H1 (cell line): ENCODE results near the gene MCUR1. TPM values are rescaled to one million over a fixed set of nuclear protein-coding genes. Genes with fewer than 3 reads are reported as not detected.

ENCODE experiments used
- BRCA1 ChIP-seq: IDR thresholded peaks from 2 replicates; pipeline ENCODE4 v1.6.1; 2012; ENCODE audit warnings: low read depth, low read length, improper control_type of control experiment
- CBX8 ChIP-seq: fragments of 300-800, 300-1000 bp; sonication (generic); IDR thresholded peaks from 2 replicates; pipeline ENCODE4 v1.7.1; 2016; ENCODE audit warnings: low read depth, low read length, borderline replicate concordance
- CHD1 ChIP-seq: IDR thresholded peaks from 2 replicates; pipeline ENCODE4 v1.6.1; 2012; ENCODE audit warnings: low read depth, low read length, improper control_type of control experiment
- EP300 ChIP-seq, 2 experiments: IDR thresholded peaks; 1 replicate in 1 of 2; 2 replicates in 1 of 2; pipeline ENCODE4 v1.6.1; 2011 to 2012; ENCODE audit warnings: low read depth in 2 of 2, low read length in 2 of 2, mild to moderate bottlenecking in 2 of 2, borderline replicate concordance in 1 of 2, inconsistent platforms in 1 of 2, moderate library complexity in 1 of 2
- JUN ChIP-seq: IDR thresholded peaks from 2 replicates; pipeline ENCODE4 v1.6.1; 2011; ENCODE audit warnings: low read depth, mild to moderate bottlenecking, improper control_type of control experiment, low read length
- KDM4A ChIP-seq: IDR thresholded peaks from one replicate; pipeline ENCODE4 v1.7.1; 2012; ENCODE audit warnings: low read depth, mild to moderate bottlenecking, moderate library complexity, low read length, inconsistent platforms; ENCODE audit not compliant: severe bottlenecking
- MAFK ChIP-seq: IDR thresholded peaks from 2 replicates; pipeline ENCODE4 v1.6.1; 2012; ENCODE audit warnings: low read depth, mild to moderate bottlenecking, improper control_type of control experiment, low read length
- POLR2AphosphoS5 ChIP-seq: IDR thresholded peaks from 2 replicates; pipeline ENCODE4 v1.6.1; 2011; ENCODE audit warnings: low read depth, low read length
- RAD21 ChIP-seq, 2 experiments: IDR thresholded peaks in 1 of 2; conservative IDR thresholded peaks in 1 of 2; 2 replicates each; pipeline ENCODE4 v1.6.1; 2011; ENCODE audit warnings: low read depth in 2 of 2, low read length in 2 of 2, improper control_type of control experiment in 1 of 2, inconsistent platforms in 1 of 2, mild to moderate bottlenecking in 1 of 2, moderate library complexity in 1 of 2
- RXRA ChIP-seq: IDR thresholded peaks from 2 replicates; pipeline ENCODE4 v1.6.1; 2011; ENCODE audit warnings: low read depth, mild to moderate bottlenecking, low read length, moderate library complexity; ENCODE audit not compliant: insufficient read depth
- SAP30 ChIP-seq: fragments of 300-600 bp; sonication (generic); IDR thresholded peaks from 2 replicates; pipeline ENCODE4 v1.7.1; 2012; ENCODE audit warnings: low read length, moderate library complexity, mild to moderate bottlenecking, inconsistent platforms; ENCODE audit not compliant: insufficient read depth, insufficient replicate concordance
- SIRT6 ChIP-seq: IDR thresholded peaks from one replicate; pipeline ENCODE4 v1.7.1; 2012; ENCODE audit warnings: low read length, inconsistent platforms
- SP2 ChIP-seq: IDR thresholded peaks from 2 replicates; pipeline ENCODE4 v1.6.1; 2012; ENCODE audit warnings: mild to moderate bottlenecking, low read length, inconsistent platforms
- TAF7 ChIP-seq: optimal IDR thresholded peaks from 2 replicates; pipeline ENCODE3; 2011; ENCODE audit warnings: low read depth, mild to moderate bottlenecking, inconsistent platforms, low read length, moderate library complexity, borderline replicate concordance
- TCF12 ChIP-seq: IDR thresholded peaks from 2 replicates; pipeline ENCODE4 v1.6.1; 2011; ENCODE audit warnings: low read depth, mild to moderate bottlenecking, low read length
- YY1 ChIP-seq: IDR thresholded peaks from 2 replicates; pipeline ENCODE4 v1.6.1; 2011; ENCODE audit warnings: low read depth, mild to moderate bottlenecking, low read length
- polyA plus RNA-seq, 7 experiments: library from polyadenylated mRNA; depleted of rRNA in 3 of 7; stranded (reverse) in 5 of 7; unstranded in 2 of 7; fragments of >200 nt in 5 of 7; fragments of 200-250 nt in 2 of 7; gene quantifications; 1 replicate in 5 of 7; 2 replicates in 1 of 7; 4 replicates in 1 of 7; pipeline versions ENCODE4 v1.2.1 to v1.2.3, GENCODE V29; 2011 to 2013; ENCODE audit warnings: missing spikeins in 2 of 7, mixed read lengths in 2 of 7
- total RNA-seq: library from RNA; stranded (reverse); fragmentation: NEBNext Ultra II Directional; extraction: Animal tissue kit (Norgen Biotek cat#: 25700); gene quantifications from 2 replicates; pipeline ENCODE4 v1.2.1, GENCODE V29; 2021
- TF ChIP-seq, protein P1 (sequence below): IDR thresholded peaks from 2 replicates; pipeline ENCODE4 v1.6.1; 2011; ENCODE audit warnings: low read length, improper control_type of control experiment
- TF ChIP-seq, protein P2 (sequence below), 3 experiments: IDR thresholded peaks; 1 replicate in 2 of 3; 2 replicates in 1 of 3; pipeline versions ENCODE4 v1.5.1 to v1.6.1; 2011; ENCODE audit warnings: low read length in 3 of 3, mild to moderate bottlenecking in 3 of 3, inconsistent platforms in 2 of 3, low read depth in 1 of 3, moderate library complexity in 1 of 3; ENCODE audit not compliant: insufficient read depth in 1 of 3; ENCODE audit errors: control extremely low read depth in 1 of 3
- TF ChIP-seq, protein P3 (sequence below): IDR thresholded peaks from 2 replicates; pipeline ENCODE4 v1.6.1; 2012; ENCODE audit warnings: inconsistent platforms

MCUR1 gene
- total and polyA plus RNA-seq, 2 of the 8 experiments (the other 6 are each of a cell fraction or from before 2014, with no cell fraction given), result 9.6 to 37.3 TPM

DNA sequence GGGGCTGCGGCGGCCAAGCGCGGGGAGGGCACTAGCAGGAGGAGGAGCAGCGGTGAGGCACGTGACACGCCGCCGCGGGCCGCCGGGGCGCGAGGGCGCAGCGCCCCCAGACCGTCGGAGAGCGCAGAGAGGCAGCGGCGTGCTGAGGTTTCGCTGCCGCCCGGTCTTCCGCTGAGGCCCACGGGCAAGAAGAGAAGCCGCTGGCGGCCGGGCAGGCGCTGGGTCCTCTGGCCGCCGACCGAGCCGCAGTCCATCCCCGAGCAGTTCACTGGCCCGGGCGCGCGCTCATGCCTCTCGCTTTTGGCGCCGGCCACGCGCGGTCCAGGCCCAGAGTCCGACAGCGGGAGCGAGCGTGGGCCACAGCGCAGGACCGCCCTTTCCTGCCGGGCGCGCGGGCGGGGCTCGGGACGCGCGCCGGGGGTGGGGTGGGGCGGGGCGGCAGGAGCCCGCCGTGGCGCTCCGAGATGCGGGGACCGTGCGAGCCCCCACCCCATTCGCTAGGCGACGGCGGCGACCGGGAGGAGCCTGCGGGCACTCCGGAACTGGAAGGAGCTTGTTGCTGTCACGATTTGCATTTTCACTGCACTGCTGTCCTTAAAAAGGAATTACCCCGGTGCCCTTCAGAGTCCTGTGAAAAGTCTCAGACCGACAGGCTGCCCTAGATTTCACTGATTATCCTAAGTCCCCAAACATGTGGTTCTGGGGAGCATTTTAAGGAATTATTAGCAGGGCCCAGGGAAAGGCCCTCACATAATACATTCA lies at the start of gene MCUR1 (continued):
- TF ChIP-seq RAD21 (IDR thresholded peaks at IDR 0.05 in 1 of 2, conservative IDR thresholded peaks at IDR 0.05 in 1 of 2; ENCODE audit: low read depth in 2 of 2, low read length in 2 of 2), result 0 out of 4 replicates have a peak, but pooled peaks of 1 of the 2 experiments have one; percentile 6
- peak; percentile 91 for TF ChIP-seq POLR2AphosphoS5
- TF ChIP-seq SAP30, result no peak
- no peak for TF ChIP-seq MAFK
- TF ChIP-seq CBX8, result no peak
- no peak for TF ChIP-seq BRCA1
- TF ChIP-seq KDM4A, result peak; percentile 69
- TF ChIP-seq, protein P1, sequence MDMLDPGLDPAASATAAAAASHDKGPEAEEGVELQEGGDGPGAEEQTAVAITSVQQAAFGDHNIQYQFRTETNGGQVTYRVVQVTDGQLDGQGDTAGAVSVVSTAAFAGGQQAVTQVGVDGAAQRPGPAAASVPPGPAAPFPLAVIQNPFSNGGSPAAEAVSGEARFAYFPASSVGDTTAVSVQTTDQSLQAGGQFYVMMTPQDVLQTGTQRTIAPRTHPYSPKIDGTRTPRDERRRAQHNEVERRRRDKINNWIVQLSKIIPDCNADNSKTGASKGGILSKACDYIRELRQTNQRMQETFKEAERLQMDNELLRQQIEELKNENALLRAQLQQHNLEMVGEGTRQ, result peak; percentile 88
- TF ChIP-seq TAF7, result no peak
- TF ChIP-seq SIRT6, result no peak
- no peak; a peak in 1 of 3 replicates for TF ChIP-seq EP300 (IDR thresholded peaks at IDR 0.05; ENCODE audit: borderline replicate concordance in 1 of 2, low read depth in 2 of 2, low read length in 2 of 2)
- TF ChIP-seq SP2, result no peak
- TF ChIP-seq, protein P2, sequence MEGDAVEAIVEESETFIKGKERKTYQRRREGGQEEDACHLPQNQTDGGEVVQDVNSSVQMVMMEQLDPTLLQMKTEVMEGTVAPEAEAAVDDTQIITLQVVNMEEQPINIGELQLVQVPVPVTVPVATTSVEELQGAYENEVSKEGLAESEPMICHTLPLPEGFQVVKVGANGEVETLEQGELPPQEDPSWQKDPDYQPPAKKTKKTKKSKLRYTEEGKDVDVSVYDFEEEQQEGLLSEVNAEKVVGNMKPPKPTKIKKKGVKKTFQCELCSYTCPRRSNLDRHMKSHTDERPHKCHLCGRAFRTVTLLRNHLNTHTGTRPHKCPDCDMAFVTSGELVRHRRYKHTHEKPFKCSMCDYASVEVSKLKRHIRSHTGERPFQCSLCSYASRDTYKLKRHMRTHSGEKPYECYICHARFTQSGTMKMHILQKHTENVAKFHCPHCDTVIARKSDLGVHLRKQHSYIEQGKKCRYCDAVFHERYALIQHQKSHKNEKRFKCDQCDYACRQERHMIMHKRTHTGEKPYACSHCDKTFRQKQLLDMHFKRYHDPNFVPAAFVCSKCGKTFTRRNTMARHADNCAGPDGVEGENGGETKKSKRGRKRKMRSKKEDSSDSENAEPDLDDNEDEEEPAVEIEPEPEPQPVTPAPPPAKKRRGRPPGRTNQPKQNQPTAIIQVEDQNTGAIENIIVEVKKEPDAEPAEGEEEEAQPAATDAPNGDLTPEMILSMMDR (IDR thresholded peaks at IDR 0.05; ENCODE audit: control extremely low read depth in 1 of 3, insufficient read depth in 1 of 3, low read depth in 1 of 3, low read length in 3 of 3), result peak in 2 of 3 experiments; percentile 18 to 30; a peak in 3 of 4 replicates
- TF ChIP-seq RXRA, result no peak
- TF ChIP-seq TCF12, result no peak
- no peak for TF ChIP-seq JUN
- no peak for TF ChIP-seq CHD1
- TF ChIP-seq YY1, result no peak
- TF ChIP-seq, protein P3, sequence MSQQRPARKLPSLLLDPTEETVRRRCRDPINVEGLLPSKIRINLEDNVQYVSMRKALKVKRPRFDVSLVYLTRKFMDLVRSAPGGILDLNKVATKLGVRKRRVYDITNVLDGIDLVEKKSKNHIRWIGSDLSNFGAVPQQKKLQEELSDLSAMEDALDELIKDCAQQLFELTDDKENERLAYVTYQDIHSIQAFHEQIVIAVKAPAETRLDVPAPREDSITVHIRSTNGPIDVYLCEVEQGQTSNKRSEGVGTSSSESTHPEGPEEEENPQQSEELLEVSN, result peak; percentile 80
